Activated CD8-positive, alpha-beta T cell treated with anti-CD3 and anti-CD28 coated beads, Interleukin-2, amount 10 ng/mL, durations not matched to agents 7 days and 5 days (primary cell): ENCODE measurements around the gene MICU2. TPM values are rescaled to one million over a fixed set of nuclear protein-coding genes. Genes with fewer than 3 reads are reported as not detected.

Source experiments
- ATAC-seq: fragments of 150-1000 bp; cut with Tn5 transposase; one replicate; pipeline ENCODE4 v1.10.0; 2021; ENCODE audit warnings: moderate library complexity
- CTCF ChIA-PET: fragments of 350-600 bp; sonication (Branson Sonifier 250); formaldehyde crosslinking; loops from one replicate; lab custom pipeline; 2021; ENCODE audit warnings: antibody characterized with exemption; lab: Charles Lee
- POLR2A ChIA-PET: fragments of 350-600 bp; sonication (Branson Sonifier 250); formaldehyde crosslinking; loops from one replicate; lab custom pipeline; 2021; ENCODE audit warnings: antibody characterized with exemption; lab: Charles Lee
- DNase-seq: peaks from one replicate; pipeline ENCODE4 v3.0.0-alpha.2; 2020
- H3K27ac Mint-ChIP-seq: one replicate; pipeline ENCODE4 v1.8.0; 2021; ENCODE audit warnings: mild to moderate bottlenecking, mixed read lengths
- H3K27me3 Mint-ChIP-seq: one replicate; pipeline ENCODE4 v1.8.0; 2021; ENCODE audit warnings: low read depth, mixed read lengths
- H3K36me3 Mint-ChIP-seq: one replicate; pipeline ENCODE4 v1.8.0; 2021; ENCODE audit warnings: low read depth, mixed read lengths
- H3K4me1 Mint-ChIP-seq: one replicate; pipeline ENCODE4 v1.8.0; 2021; ENCODE audit warnings: low read depth, mixed read lengths
- H3K4me3 Mint-ChIP-seq: one replicate; pipeline ENCODE4 v1.8.0; 2021; ENCODE audit warnings: mild to moderate bottlenecking, mixed read lengths
- H3K9me3 Mint-ChIP-seq: one replicate; pipeline ENCODE4 v1.8.0; 2022; ENCODE audit warnings: mixed read lengths; ENCODE audit not compliant: insufficient read depth
- total RNA-seq, 2 experiments: library from RNA; stranded (reverse); gene quantifications; one replicate each; pipeline ENCODE4 v1.2.3, GENCODE V29; 2021

MICU2 gene
- total RNA-seq, 2 experiments from 2014 or later: 33.1 to 35.3 TPM

DNA sequence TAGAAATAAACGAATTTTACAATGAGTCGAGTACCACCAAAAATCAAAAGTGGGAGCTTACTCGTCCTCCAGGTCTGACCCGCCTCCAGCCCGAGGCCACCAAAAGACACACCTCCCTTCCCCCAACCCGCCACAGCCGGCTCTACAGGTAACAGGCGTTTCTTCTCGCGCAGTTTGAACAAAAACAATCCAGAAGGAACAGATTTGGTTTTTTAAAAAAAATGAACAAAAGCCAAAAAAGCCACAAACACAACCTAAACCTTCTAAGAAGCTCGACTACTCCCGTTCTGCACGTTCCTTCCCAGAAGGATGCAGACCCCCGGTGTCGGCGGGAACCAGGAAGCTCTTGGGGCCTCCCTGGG lies 145.5 kb downstream of the MICU2 start:
- peaks cover under 1% of the 10 kb centered on the region for H3K9me3 Mint-ChIP-seq
- H3K27me3 Mint-ChIP-seq: no peaks in the 10 kb centered on the region
- H3K27ac Mint-ChIP-seq: peak overlapping the region; percentile 96
- ATAC-seq: peak; percentile 49
- POLR2A ChIA-PET: interaction anchor here (0.9 to 2.1 kb wide), 10 partner anchors 10 to 281 kb away, joined by 3 to 8 read pairs (median 5); partner anchors contain the start of genes MICU2 and MRPL57
- H3K4me1 Mint-ChIP-seq: peaks cover 31% of the 10 kb centered on the region
- H3K36me3 Mint-ChIP-seq: peaks cover 26% of the 10 kb centered on the region
- peak overlapping the region; percentile 96 for H3K4me3 Mint-ChIP-seq
- CTCF ChIA-PET: interaction anchor here (0.8 to 4.9 kb wide), 4 partner anchors 18 to 161 kb away, joined by 3 to 35 read pairs (median 10); no protein-coding TSS in a partner anchor
- DNase-seq: peak; percentile 73

DNA sequence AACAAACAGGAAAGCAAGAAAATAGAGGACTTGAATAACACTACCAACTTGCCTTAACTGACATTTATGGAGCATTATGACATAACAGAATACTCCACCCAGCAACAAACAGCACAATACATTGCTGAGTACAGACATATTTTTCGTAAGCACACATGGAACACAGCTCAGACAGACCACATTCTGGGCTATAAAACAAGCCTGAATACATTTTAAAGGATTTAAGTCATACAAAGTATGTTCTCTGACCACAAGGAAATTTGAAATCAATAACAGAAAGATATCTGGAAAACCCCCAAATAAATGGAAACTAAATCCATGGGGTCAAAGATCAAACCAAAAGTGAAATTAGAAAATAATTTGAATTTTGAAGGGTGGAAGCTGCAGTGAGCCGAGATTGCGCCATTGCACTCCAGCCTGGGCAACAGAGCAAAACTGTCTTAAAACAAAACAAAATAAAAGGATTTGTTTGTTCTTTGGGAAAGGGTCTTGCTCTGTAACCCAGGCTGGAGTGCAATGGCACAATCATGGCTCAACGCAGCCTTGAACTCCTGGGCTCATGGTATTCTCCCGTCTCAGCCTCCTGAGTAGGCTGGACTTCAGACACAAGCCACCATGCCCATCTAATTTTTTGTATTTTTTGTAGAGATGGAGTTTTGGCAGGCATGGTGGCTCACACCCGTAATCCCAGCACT lies 150.4 kb downstream of the MICU2 start:
- Mint-ChIP-seq H3K27ac (no peak overlapping the region), H3K4me1 (peaks cover 33% of the 10 kb centered on the region), H3K27me3 (no peaks in the 10 kb centered on the region), H3K9me3 (peaks cover 9% of the 10 kb centered on the region), H3K4me3 (no peak overlapping the region), H3K36me3 (peaks cover 53% of the 10 kb centered on the region)
- ChIA-PET POLR2A (no interaction called here), CTCF (no interaction called here)
- DNase-seq (no peak), ATAC-seq (no peak)

DNA sequence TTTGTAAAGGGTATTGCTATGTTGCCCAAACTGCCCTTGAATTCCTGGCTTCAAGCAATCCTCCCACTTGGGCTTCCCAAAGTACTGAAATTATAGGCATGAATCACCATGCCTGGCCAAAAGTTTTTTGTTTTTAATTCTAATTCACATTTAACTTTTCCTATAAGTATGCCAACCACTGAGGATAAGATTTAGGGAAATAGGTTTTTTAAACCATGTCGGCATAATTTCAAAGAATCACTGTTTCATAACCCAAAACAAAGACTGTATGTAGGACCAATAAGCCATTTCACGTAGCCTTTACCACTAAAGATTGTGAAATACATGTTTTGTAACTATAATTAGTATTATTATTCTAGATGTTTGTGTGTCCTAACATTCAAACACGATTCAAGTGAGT lies 153.0 kb downstream of the MICU2 start:
- POLR2A ChIA-PET: no interaction called here
- H3K4me1 Mint-ChIP-seq: peaks cover 19% of the 10 kb centered on the region
- H3K27me3 Mint-ChIP-seq: no peaks in the 10 kb centered on the region
- peaks cover 9% of the 10 kb centered on the region for H3K9me3 Mint-ChIP-seq
- CTCF ChIA-PET: no interaction called here
- H3K36me3 Mint-ChIP-seq: peaks cover 50% of the 10 kb centered on the region
- ATAC-seq (no peak), DNase-seq (no peak)
- H3K4me3 Mint-ChIP-seq: no peak overlapping the region
- no peak overlapping the region for H3K27ac Mint-ChIP-seq

DNA sequence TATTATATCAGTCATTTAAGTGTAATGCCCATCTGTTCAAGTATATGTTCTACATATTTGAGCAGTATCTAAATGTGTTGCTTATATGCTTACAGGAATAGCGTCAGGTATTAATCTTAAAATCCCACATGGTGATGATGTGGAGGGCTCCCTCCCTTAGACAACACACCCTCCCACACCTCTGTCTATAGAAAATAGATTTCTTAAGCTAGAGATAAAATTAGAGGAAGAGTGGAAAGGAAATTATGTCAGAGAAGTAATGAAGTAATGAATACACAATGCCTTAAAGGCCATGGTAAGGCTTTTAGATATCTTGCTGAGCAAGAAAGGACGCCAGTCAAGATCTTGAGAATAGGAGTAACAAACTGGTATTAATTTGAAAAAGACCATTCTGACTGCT lies 157.3 kb downstream of the MICU2 start:
- Mint-ChIP-seq H3K9me3 (no peaks in the 10 kb centered on the region), H3K4me3 (no peak overlapping the region), H3K36me3 (peaks cover 33% of the 10 kb centered on the region), H3K4me1 (peaks cover 5% of the 10 kb centered on the region), H3K27me3 (no peaks in the 10 kb centered on the region), H3K27ac (no peak overlapping the region)
- CTCF ChIA-PET: no interaction called here
- no peak for DNase-seq
- no peak for ATAC-seq
- POLR2A ChIA-PET: no interaction called here

DNA sequence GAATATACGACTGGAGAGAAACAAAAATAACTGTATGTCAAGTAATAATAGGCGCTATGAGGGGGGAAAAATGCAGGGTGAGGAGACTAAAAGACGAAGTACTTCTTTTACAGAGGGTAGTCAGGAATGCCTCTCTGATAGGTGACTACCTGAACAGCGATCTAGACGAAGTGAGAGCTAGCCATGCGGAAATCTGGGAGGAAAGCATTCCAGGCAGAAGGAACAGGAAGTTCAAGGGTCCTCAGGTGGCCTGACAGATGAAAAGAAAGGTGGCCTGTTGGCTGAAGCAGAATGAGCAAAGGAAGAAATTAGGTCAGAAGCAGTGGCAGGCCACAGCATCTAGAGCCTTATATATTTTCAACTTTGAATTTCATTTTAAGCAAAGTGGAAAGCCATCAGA lies 158.2 kb downstream of the MICU2 start:
- H3K4me1 Mint-ChIP-seq: peaks cover 5% of the 10 kb centered on the region
- H3K27me3 Mint-ChIP-seq: no peaks in the 10 kb centered on the region
- POLR2A ChIA-PET: no interaction called here
- ATAC-seq: no peak
- H3K4me3 Mint-ChIP-seq: no peak overlapping the region
- no peak overlapping the region for H3K27ac Mint-ChIP-seq
- no peaks in the 10 kb centered on the region for H3K9me3 Mint-ChIP-seq
- no peak for DNase-seq
- CTCF ChIA-PET: interaction anchor here (1.2 kb wide), 1 partner anchor 148 kb away, joined by 5 read pairs; no protein-coding TSS in a partner anchor
- peaks cover 32% of the 10 kb centered on the region for H3K36me3 Mint-ChIP-seq

DNA sequence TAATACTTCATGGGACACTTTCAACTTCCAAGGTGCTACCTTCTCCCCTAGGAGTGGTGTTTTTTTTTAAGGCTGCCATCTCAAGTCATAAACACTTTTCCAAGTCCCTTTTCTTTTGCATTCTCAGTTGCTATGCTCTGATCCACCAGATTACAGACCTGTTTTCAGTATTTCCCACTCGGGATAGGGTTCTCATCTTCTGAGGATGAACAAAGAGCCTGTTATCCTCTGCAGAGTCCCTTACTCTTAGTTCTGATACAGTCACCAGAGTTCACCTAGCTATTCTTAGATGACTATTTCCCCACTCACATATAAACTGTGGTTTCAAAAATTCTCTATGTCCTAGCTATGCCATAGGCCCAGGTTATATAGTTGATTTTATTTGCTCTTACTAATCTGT lies 160.8 kb downstream of the MICU2 start:
- no peak for DNase-seq
- Mint-ChIP-seq H3K4me1 (peaks cover 5% of the 10 kb centered on the region), H3K27me3 (no peaks in the 10 kb centered on the region), H3K9me3 (peaks cover 3% of the 10 kb centered on the region), H3K36me3 (peaks cover 32% of the 10 kb centered on the region), H3K4me3 (no peak overlapping the region), H3K27ac (no peak overlapping the region)
- no peak for ATAC-seq
- ChIA-PET CTCF (no interaction called here), POLR2A (no interaction called here)

Other genes starting within 250 kb of the MICU2 start
- gene ZDHHC20, start 144.9 kb downstream of the MICU2 start, total RNA-seq: 100 to 1,000 TPM in 1 of 2 experiments, 10 to 100 TPM in 1; 98.2 to 106 TPM
- gene FGF9, start 66.9 kb upstream of the MICU2 start, total RNA-seq: under 1 TPM in 1 of 2 experiments, not detected in 1; 0.21 TPM